H1 (cell line): ENCODE results near the gene NOSIP. TPM values are rescaled to one million over a fixed set of nuclear protein-coding genes. Genes with fewer than 3 reads are reported as not detected.

ENCODE experiments used
- CTCF ChIA-PET: fragments of 300-600 bp; sonication (Branson Sonifier 250); formaldehyde crosslinking; loops from one replicate; lab custom pipeline; 2021; ENCODE audit not compliant: partially characterized antibody; lab: Charles Lee
- POLR2A ChIA-PET: fragments of 300-600 bp; sonication (Branson Sonifier 250); formaldehyde crosslinking; loops from one replicate; lab custom pipeline; 2021; ENCODE audit warnings: inconsistent platforms; ENCODE audit not compliant: partially characterized antibody; lab: Charles Lee
- DNase-seq, 2 experiments: peaks; one replicate each; pipeline versions ENCODE4 v3.0.0 to v3.0.0-alpha.2; 2010 to 2022; ENCODE audit warnings: low spot score in 2 of 2, low read depth in 1 of 2, mixed read lengths in 1 of 2
- FAIRE-seq: peaks from 2 replicates; lab custom pipeline; 2011; peaks lifted over from hg19 to GRCh38; lab: Jason Lieb, UNC
- H2AFZ ChIP-seq: 2 replicates; pipeline ENCODE4 v1.8.1; 2012; ENCODE audit warnings: low read length, inconsistent platforms
- H2AK5ac ChIP-seq: 2 replicates; pipeline ENCODE4 v1.6.1; 2013; ENCODE audit warnings: low read depth, low read length
- H2BK120ac ChIP-seq: replicated peaks from 2 replicates; pipeline ENCODE3; 2013; ENCODE audit warnings: low read depth, low read length, inconsistent platforms
- H2BK12ac ChIP-seq: 2 replicates; pipeline ENCODE4 v1.6.1; 2013; ENCODE audit warnings: low read depth, low read length
- H2BK15ac ChIP-seq: 2 replicates; pipeline ENCODE4 v1.6.1; 2013; ENCODE audit warnings: low read length
- H2BK20ac ChIP-seq: 2 replicates; pipeline ENCODE4 v1.6.1; 2013; ENCODE audit warnings: low read length
- H2BK5ac ChIP-seq: 2 replicates; pipeline ENCODE4 v1.6.1; 2013; ENCODE audit warnings: low read depth, low read length
- H3K14ac ChIP-seq: 2 replicates; pipeline ENCODE4 v1.6.1; 2013; ENCODE audit warnings: inconsistent platforms; ENCODE audit not compliant: insufficient read length
- H3K18ac ChIP-seq: 2 replicates; pipeline ENCODE4 v1.6.1; 2013; ENCODE audit warnings: low read length; ENCODE audit errors: extremely low read depth
- H3K23ac ChIP-seq: 2 replicates; pipeline ENCODE4 v1.6.1; 2013; ENCODE audit warnings: inconsistent platforms; ENCODE audit not compliant: insufficient read length
- H3K23me2 ChIP-seq: 2 replicates; pipeline ENCODE4 v1.6.1; 2013; ENCODE audit warnings: low read depth, low read length
- H3K27ac ChIP-seq: 2 replicates; pipeline ENCODE4 v1.6.1; 2011; ENCODE audit warnings: low read depth, low read length, inconsistent platforms
- H3K27me3 ChIP-seq, 4 experiments: replicated peaks in 1 of 4; 1 replicate in 1 of 4; 2 replicates in 3 of 4; pipeline versions ENCODE4 v1.6.1 to v1.8.1; 2011 to 2013; ENCODE audit warnings: low read length in 3 of 4, mild to moderate bottlenecking in 3 of 4, inconsistent platforms in 2 of 4, mixed read lengths in 2 of 4, moderate library complexity in 1 of 4; ENCODE audit not compliant: control insufficient read depth in 3 of 4, insufficient read depth in 3 of 4; ENCODE audit errors: extremely low read depth in 1 of 4
- H3K36me3 ChIP-seq, 4 experiments: 2 replicates each; pipeline versions ENCODE4 v1.6.1 to v1.8.1; 2011 to 2013; ENCODE audit warnings: mild to moderate bottlenecking in 4 of 4, low read length in 3 of 4, moderate library complexity in 2 of 4, control low read depth in 1 of 4, inconsistent platforms in 1 of 4; ENCODE audit not compliant: insufficient read depth in 4 of 4, control insufficient read depth in 2 of 4
- H3K4ac ChIP-seq: replicated peaks from 2 replicates; pipeline ENCODE3; 2013; ENCODE audit warnings: low read length, low read depth, mixed read lengths, inconsistent platforms; ENCODE audit not compliant: insufficient read length
- H3K4me1 ChIP-seq, 4 experiments: replicated peaks in 1 of 4; 1 replicate in 1 of 4; 2 replicates in 3 of 4; pipeline versions ENCODE4 v1.6.1 to v1.8.1; 2011 to 2013; ENCODE audit warnings: low read length in 3 of 4, inconsistent platforms in 2 of 4, mixed read lengths in 1 of 4; ENCODE audit not compliant: insufficient read depth in 4 of 4, control insufficient read depth in 3 of 4
- H3K4me2 ChIP-seq, 2 experiments: 2 replicates each; pipeline versions ENCODE4 v1.6.1 to v1.8.1; 2011 to 2013; ENCODE audit warnings: low read depth in 2 of 2, low read length in 2 of 2, control low read depth in 1 of 2, inconsistent platforms in 1 of 2, mild to moderate bottlenecking in 1 of 2; ENCODE audit not compliant: insufficient read depth in 1 of 2
- H3K4me3 ChIP-seq, 4 experiments: fragments of 200-600, 300-600 bp in 1 of 4; sonication (generic), shearing (Covaris generic), sonication (Bioruptor Twin) in 1 of 4; 2 replicates each; pipeline versions ENCODE4 v1.5.1 to v1.8.1; 2011 to 2016; ENCODE audit warnings: low read length in 4 of 4, low read depth in 3 of 4, control low read depth in 2 of 4, inconsistent platforms in 2 of 4, mild to moderate bottlenecking in 2 of 4, mixed read lengths in 1 of 4, moderate library complexity in 1 of 4; ENCODE audit not compliant: insufficient read depth in 2 of 4; ENCODE audit errors: extremely low read depth in 1 of 4
- H3K56ac ChIP-seq: replicated peaks from 2 replicates; pipeline ENCODE3; 2013; ENCODE audit warnings: low read depth, mild to moderate bottlenecking, mixed read lengths, low read length, inconsistent platforms; ENCODE audit not compliant: insufficient read length
- H3K79me1 ChIP-seq: 2 replicates; pipeline ENCODE4 v1.6.1; 2013; ENCODE audit warnings: low read depth, low read length, control low read depth
- H3K79me2 ChIP-seq, 2 experiments: 2 replicates each; pipeline versions ENCODE4 v1.6.1 to v1.8.1; 2012 to 2013; ENCODE audit warnings: low read length in 2 of 2, mild to moderate bottlenecking in 2 of 2, inconsistent platforms in 1 of 2; ENCODE audit not compliant: insufficient read depth in 2 of 2, control insufficient read depth in 1 of 2
- H3K9ac ChIP-seq, 4 experiments: replicated peaks in 1 of 4; 1 replicate in 1 of 4; 2 replicates in 3 of 4; pipeline versions ENCODE4 v1.6.1 to v1.8.1; 2011 to 2013; ENCODE audit warnings: low read depth in 3 of 4, low read length in 3 of 4, control low read depth in 2 of 4, mild to moderate bottlenecking in 2 of 4, moderate library complexity in 2 of 4, inconsistent platforms in 1 of 4; ENCODE audit errors: extremely low read depth in 1 of 4
- H3K9me3 ChIP-seq, 2 experiments: 2 replicates each; pipeline versions ENCODE4 v1.6.1 to v1.8.1; 2012 to 2013; ENCODE audit warnings: mild to moderate bottlenecking in 2 of 2, moderate library complexity in 2 of 2, control low read depth in 1 of 2, inconsistent platforms in 1 of 2, low read depth in 1 of 2, low read length in 1 of 2, mixed read lengths in 1 of 2; ENCODE audit not compliant: insufficient read depth in 2 of 2
- H4K20me1 ChIP-seq, 2 experiments: replicated peaks in 1 of 2; 2 replicates each; pipeline versions ENCODE3 to v1.8.1; 2011 to 2013; ENCODE audit warnings: inconsistent platforms in 2 of 2, low read length in 2 of 2, mild to moderate bottlenecking in 1 of 2; ENCODE audit not compliant: insufficient read depth in 2 of 2, control insufficient read depth in 1 of 2
- H4K5ac ChIP-seq: 2 replicates; pipeline ENCODE4 v1.6.1; 2013; ENCODE audit warnings: low read length, low read depth, mixed read lengths, inconsistent platforms; ENCODE audit not compliant: insufficient read length
- H4K8ac ChIP-seq: 2 replicates; pipeline ENCODE4 v1.8.0; 2013; ENCODE audit warnings: mild to moderate bottlenecking, moderate library complexity, low read length, inconsistent platforms; ENCODE audit not compliant: insufficient read depth; ENCODE audit errors: extremely low read depth
- H4K91ac ChIP-seq: replicated peaks from 2 replicates; pipeline ENCODE3; 2013; ENCODE audit warnings: low read length, mixed read lengths, inconsistent platforms; ENCODE audit not compliant: insufficient read length
- FOSL1 ChIP-seq: IDR thresholded peaks from 2 replicates; pipeline ENCODE4 v1.6.1; 2011; ENCODE audit warnings: mild to moderate bottlenecking, low read depth, low read length, moderate library complexity; ENCODE audit not compliant: insufficient read depth
- KDM4A ChIP-seq: IDR thresholded peaks from one replicate; pipeline ENCODE4 v1.7.1; 2012; ENCODE audit warnings: low read depth, mild to moderate bottlenecking, moderate library complexity, low read length, inconsistent platforms; ENCODE audit not compliant: severe bottlenecking
- KDM5A ChIP-seq: fragments of 200-600 bp; IDR thresholded peaks from 2 replicates; pipeline ENCODE4 v1.7.1; 2012; ENCODE audit warnings: mild to moderate bottlenecking, low read length, inconsistent platforms, mixed read lengths
- NANOG ChIP-seq: IDR thresholded peaks from 2 replicates; pipeline ENCODE4 v1.6.1; 2011; ENCODE audit warnings: low read length, low read depth, mild to moderate bottlenecking, inconsistent platforms; ENCODE audit not compliant: insufficient read depth, poor library complexity, severe bottlenecking
- SIN3A ChIP-seq, 2 experiments: IDR thresholded peaks in 1 of 2; conservative IDR thresholded peaks in 1 of 2; 2 replicates each; pipeline ENCODE4 v1.6.1; 2011 to 2012; ENCODE audit warnings: low read length in 2 of 2, improper control_type of control experiment in 1 of 2, low read depth in 1 of 2, mild to moderate bottlenecking in 1 of 2
- WGBS, 2 experiments: shearing (Covaris generic) in 1 of 2; methylation state at CpG; one replicate each; pipeline versions ENCODE4 v1.1.6 to v1.1.7; 2013 to 2015; ENCODE audit warnings: low lambda C conversion rate in 2 of 2, mixed read lengths in 2 of 2, inconsistent platforms in 1 of 2, low coverage in 1 of 2, missing lambda C conversion rate in 1 of 2; ENCODE audit not compliant: insufficient replicate concordance in 2 of 2, insufficient coverage in 1 of 2, insufficient read length in 1 of 2; ENCODE audit errors: extremely low coverage in 1 of 2, missing lambda C conversion rate in 1 of 2; 5-methylcytosine and 5-hydroxymethylcytosine counted together
- polyA plus RNA-seq, 7 experiments: library from polyadenylated mRNA; depleted of rRNA in 3 of 7; stranded (reverse) in 5 of 7; unstranded in 2 of 7; fragments of >200 nt in 5 of 7; fragments of 200-250 nt in 2 of 7; gene quantifications; 1 replicate in 5 of 7; 2 replicates in 1 of 7; 4 replicates in 1 of 7; pipeline versions ENCODE4 v1.2.1 to v1.2.3, GENCODE V29; 2011 to 2013; ENCODE audit warnings: missing spikeins in 2 of 7, mixed read lengths in 2 of 7
- total RNA-seq: library from RNA; stranded (reverse); fragmentation: NEBNext Ultra II Directional; extraction: Animal tissue kit (Norgen Biotek cat#: 25700); gene quantifications from 2 replicates; pipeline ENCODE4 v1.2.1, GENCODE V29; 2021

The NOSIP gene
- total and polyA plus RNA-seq, 2 of the 8 experiments (the other 6 are each of a cell fraction or from before 2014, with no cell fraction given) = 85.1 to 192 TPM

DNA sequence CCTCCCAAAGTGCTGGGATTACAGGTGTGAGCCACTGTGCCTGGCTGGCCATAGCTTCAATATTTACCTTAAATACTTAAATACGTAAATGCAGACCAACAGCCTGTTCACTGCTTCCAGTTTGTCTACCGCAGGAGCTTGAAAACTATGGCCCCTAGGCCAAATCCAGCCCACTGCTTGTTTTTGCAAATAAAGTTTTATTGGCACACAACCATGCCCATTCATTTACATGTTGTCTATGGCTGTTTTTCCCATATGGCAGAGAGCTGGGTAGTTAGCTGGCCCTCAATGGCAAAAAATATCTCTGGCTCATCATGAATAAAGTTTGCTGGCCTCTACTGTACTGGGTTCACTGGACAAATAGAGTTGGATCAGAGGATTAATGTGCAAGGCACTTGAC lies 22.4 kb upstream of the NOSIP start:
- no peak overlapping the region for H3K14ac ChIP-seq
- H2AFZ ChIP-seq = no peak overlapping the region
- no peak overlapping the region; the same call in 1 of the 2 replicates for H4K8ac ChIP-seq
- no peak overlapping the region for H3K27ac ChIP-seq
- no peaks in the 10 kb centered on the region for H3K27me3 ChIP-seq
- no peak overlapping the region for H2BK12ac ChIP-seq
- FAIRE-seq (no peak), DNase-seq (no peak)
- H3K9me3 ChIP-seq = no peaks in the 10 kb centered on the region
- H3K18ac ChIP-seq = no peak overlapping the region
- H3K4me3 ChIP-seq = no peak overlapping the region
- peaks cover 19 to 82% (median 54%) of the 10 kb centered on the region in 4 experiments for H3K36me3 ChIP-seq
- TF ChIP-seq NANOG (no peak), FOSL1 (no peak), KDM4A (no peak), SIN3A (conservative IDR thresholded peaks at IDR 0.05 in 1 of 2, IDR thresholded peaks at IDR 0.05 in 1 of 2; ENCODE audit: low read depth in 1 of 2, low read length in 2 of 2) (no peak), KDM5A (no peak)
- H2BK15ac ChIP-seq = no peak overlapping the region
- ChIA-PET POLR2A (interaction anchor here (1.4 to 50.7 kb wide), 4 partner anchors 1 to 103 kb away, joined by 3 to 840 read pairs (median 424); partner anchors contain the start of genes PRR12, RRAS and SCAF1), CTCF (interaction anchor here (1.3 to 1.6 kb wide), 2 partner anchors 19 to 33 kb away, joined by 3 to 7 read pairs; no protein-coding TSS in a partner anchor)
- peaks cover under 1 to 24% of the 10 kb centered on the region in 2 experiments for H4K20me1 ChIP-seq
- no peak overlapping the region for H3K4ac ChIP-seq
- H3K56ac ChIP-seq = no peak overlapping the region
- H4K91ac ChIP-seq = no peak overlapping the region
- no peak overlapping the region for H3K9ac ChIP-seq
- H4K5ac ChIP-seq = no peak overlapping the region
- no peaks in the 10 kb centered on the region for H3K4me1 ChIP-seq
- no peaks in the 10 kb centered on the region for H3K23me2 ChIP-seq
- H2AK5ac ChIP-seq = no peak overlapping the region
- 97% methylated on average over 2 of the region's 2 CpGs; no CpG with 5 or more reads in 1 of the 2 experiments for WGBS, 2 experiments
- no peak overlapping the region for H2BK20ac ChIP-seq
- no peak overlapping the region for H2BK5ac ChIP-seq
- H3K79me1 ChIP-seq = no peaks in the 10 kb centered on the region; the same call in none of the 2 replicates
- H2BK120ac ChIP-seq = no peak overlapping the region
- no peak overlapping the region for H3K4me2 ChIP-seq
- H3K79me2 ChIP-seq = peaks cover 4 to 78% of the 10 kb centered on the region in 2 experiments; a peak in 2 of 4 replicates
- H3K23ac ChIP-seq = no peak overlapping the region
